Erythroblast (primary cell): Measurements from ENCODE around the gene EME2.

ENCODE experiments used
- GATA1 ChIP-seq: IDR thresholded peaks from 2 replicates; pipeline ENCODE4 v1.6.1; 2011; ENCODE audit warnings: low read depth, mild to moderate bottlenecking, control low read depth, low read length, moderate library complexity
- POLR2A ChIP-seq: IDR thresholded peaks from 2 replicates; pipeline ENCODE4 v1.6.1; 2011; ENCODE audit warnings: mild to moderate bottlenecking, low read length

GRCh38 chr16:1747934-1748333, 24.7 kb upstream of the EME2 start:
- TF ChIP-seq POLR2A: no peak
- TF ChIP-seq GATA1: no peak
